Measurements from ENCODE around the gene LRWD1. TPM values are rescaled to one million over a fixed set of nuclear protein-coding genes. Genes with fewer than 3 reads are reported as not detected.
A peak's percentile ranks its signal among the peaks of the same experiment; 100 is the strongest.

Gene LRWD1
- total RNA-seq, 2 experiments from 2014 or later: 39.1 to 68.2 TPM

GRCh38 chr7:102456327-102456726 is 8.5 kb upstream of the LRWD1 start:
- TF ChIP-seq EZH2phosphoT487 (IDR thresholded peaks at IDR 0.05; ENCODE audit: borderline replicate concordance, low read depth, low read length) (no peak), CTCF (conservative IDR thresholded peaks at IDR 0.05; ENCODE audit: low read length) (no peak)
- Histone ChIP-seq H3K9me3 (ENCODE audit: low read length) (no peaks in the 10 kb centered on the region), H4K20me1 (ENCODE audit: insufficient read depth, low read length) (no peaks in the 10 kb centered on the region), H3K4me3 (ENCODE audit: low read depth, low read length, poor library complexity, severe bottlenecking) (no peak overlapping the region), H3K36me3 (ENCODE audit: insufficient read depth, low read length) (peaks cover 49% of the 10 kb centered on the region), H3K27ac (ENCODE audit: low read depth, low read length, poor library complexity, severe bottlenecking) (no peak overlapping the region), H3K79me2 (ENCODE audit: insufficient read depth, low read depth, low read length) (no peaks in the 10 kb centered on the region), H2AFZ (ENCODE audit: low read length) (no peak overlapping the region), H3K9me2 (ENCODE audit: insufficient read depth, low read length) (no peaks in the 10 kb centered on the region), H3K4me2 (ENCODE audit: low read length) (no peak overlapping the region), H3K4me1 (ENCODE audit: insufficient read depth, low read length, poor library complexity, severe bottlenecking) (peaks cover 6% of the 10 kb centered on the region)
- CTCF ChIA-PET (ENCODE audit: unreplicated experiment): no interaction called here
- BruUV-seq (replicated peaks): TSS peak; percentile 66
- intact Hi-C loops (cut with micrococcal nuclease; ENCODE audit: unreplicated experiment): no loop called here
- POLR2A ChIA-PET: interaction anchor here (0.6 kb wide), 1 partner anchor 10 kb away, joined by 3 read pairs; no protein-coding TSS in a partner anchor
- DNase-seq (ENCODE audit: low spot score): no peak

DNA sequence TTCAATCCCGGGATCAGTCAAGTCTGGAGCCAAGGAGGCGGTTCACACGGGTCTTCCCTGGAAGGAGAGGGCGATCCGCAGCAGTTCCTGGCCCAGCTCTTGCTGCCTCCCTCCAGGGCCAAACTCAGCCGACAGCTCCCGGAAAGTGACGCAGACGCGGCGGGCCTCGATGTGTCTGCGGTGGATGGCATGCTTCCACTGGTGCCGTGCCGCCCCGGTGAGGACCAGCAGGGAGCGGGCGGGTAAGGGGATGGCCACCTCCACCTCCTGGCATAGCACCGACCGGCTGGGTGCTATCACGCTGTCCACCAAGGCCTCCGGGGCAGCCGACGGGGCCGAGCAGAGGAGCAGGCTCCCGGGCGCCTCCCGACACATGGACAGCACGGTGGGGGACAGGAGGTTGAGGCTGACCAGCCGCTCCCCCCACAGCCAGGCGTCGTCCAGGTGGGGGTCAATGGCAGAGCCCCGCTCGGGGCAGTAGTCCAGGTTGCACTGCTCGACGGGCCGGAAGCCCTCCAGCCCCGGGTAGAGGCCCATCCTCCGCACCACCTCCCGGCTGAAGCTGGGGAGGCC is 7.3 kb upstream of the LRWD1 start:
- Histone ChIP-seq H2AFZ (ENCODE audit: low read length) (no peak overlapping the region), H3K27ac (ENCODE audit: low read depth, low read length, poor library complexity, severe bottlenecking) (no peak overlapping the region), H3K9me3 (ENCODE audit: low read length) (no peaks in the 10 kb centered on the region), H3K79me2 (ENCODE audit: insufficient read depth, low read depth, low read length) (no peaks in the 10 kb centered on the region), H3K36me3 (ENCODE audit: insufficient read depth, low read length) (peaks cover 42% of the 10 kb centered on the region), H4K20me1 (ENCODE audit: insufficient read depth, low read length) (no peaks in the 10 kb centered on the region), H3K9me2 (ENCODE audit: insufficient read depth, low read length) (no peaks in the 10 kb centered on the region), H3K4me2 (ENCODE audit: low read length) (no peak overlapping the region), H3K4me3 (ENCODE audit: low read depth, low read length, poor library complexity, severe bottlenecking) (no peak overlapping the region), H3K4me1 (ENCODE audit: insufficient read depth, low read length, poor library complexity, severe bottlenecking) (no peaks in the 10 kb centered on the region)
- intact Hi-C loops (cut with micrococcal nuclease; ENCODE audit: unreplicated experiment): no loop called here
- DNase-seq (ENCODE audit: low spot score): no peak
- ChIA-PET POLR2A (no interaction called here), CTCF (ENCODE audit: unreplicated experiment) (no interaction called here)
- no peak for TF ChIP-seq EZH2phosphoT487 (IDR thresholded peaks at IDR 0.05; ENCODE audit: borderline replicate concordance, low read depth, low read length)
- no peak for TF ChIP-seq CTCF (conservative IDR thresholded peaks at IDR 0.05; ENCODE audit: low read length)
- no TSS peak for BruUV-seq (replicated peaks)

DNA sequence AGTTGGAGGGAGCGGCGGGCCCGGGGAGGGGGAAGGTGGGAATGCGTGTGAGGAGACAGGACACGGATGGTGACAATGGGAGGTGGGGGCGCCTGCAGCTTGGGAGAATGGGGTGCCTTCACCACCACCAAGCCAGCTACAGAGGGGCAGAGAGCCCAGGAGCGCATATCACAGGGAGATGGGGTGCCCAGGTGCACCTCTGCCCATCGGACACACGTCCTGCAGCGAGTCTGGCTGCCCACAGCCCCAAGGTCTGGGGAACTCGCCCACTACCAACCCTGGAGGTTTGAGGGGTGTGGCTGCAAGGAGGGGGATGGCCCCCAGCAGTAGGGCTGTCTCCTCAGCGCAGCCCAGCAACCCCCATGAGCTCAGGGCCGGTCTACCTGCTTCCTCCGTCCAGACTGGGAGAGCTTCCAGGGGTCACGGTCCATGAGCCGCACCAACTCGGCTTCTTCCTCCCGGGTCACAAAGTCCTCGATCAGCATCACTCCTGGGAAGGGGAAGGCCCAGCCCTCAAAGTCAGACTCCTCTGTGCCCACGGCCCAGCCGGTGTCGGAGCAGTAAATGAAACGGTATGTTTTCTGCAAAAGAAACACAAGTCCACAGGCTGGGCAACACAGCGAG is 5.5 kb upstream of the LRWD1 start:
- no peak overlapping the region for H2AFZ ChIP-seq (ENCODE audit: low read length)
- intact Hi-C loops (cut with micrococcal nuclease; ENCODE audit: unreplicated experiment): no loop called here

More for the DNA sequence above, 5.5 kb upstream of the LRWD1 start:
- POLR2A ChIA-PET: interaction anchor here (0.7 to 1.5 kb wide), 3 partner anchors 27 to 899 kb away, joined by 4 to 5 read pairs (median 5); no protein-coding TSS in a partner anchor
- H3K4me3 ChIP-seq (ENCODE audit: low read depth, low read length, poor library complexity, severe bottlenecking): no peak overlapping the region
- H4K20me1 ChIP-seq (ENCODE audit: insufficient read depth, low read length): no peaks in the 10 kb centered on the region
- BruUV-seq (replicated peaks): no TSS peak
- peaks cover 11% of the 10 kb centered on the region; the same call in 1 of the 2 replicates for H3K79me2 ChIP-seq (ENCODE audit: insufficient read depth, low read depth, low read length)
- H3K27ac ChIP-seq (ENCODE audit: low read depth, low read length, poor library complexity, severe bottlenecking): no peak overlapping the region
- TF ChIP-seq CTCF (conservative IDR thresholded peaks at IDR 0.05; ENCODE audit: low read length) (no peak), EZH2phosphoT487 (IDR thresholded peaks at IDR 0.05; ENCODE audit: borderline replicate concordance, low read depth, low read length) (no peak)
- H3K9me2 ChIP-seq (ENCODE audit: insufficient read depth, low read length): no peaks in the 10 kb centered on the region
- H3K9me3 ChIP-seq (ENCODE audit: low read length): no peaks in the 10 kb centered on the region
- peaks cover 39% of the 10 kb centered on the region for H3K36me3 ChIP-seq (ENCODE audit: insufficient read depth, low read length)
- CTCF ChIA-PET (ENCODE audit: unreplicated experiment): no interaction called here
- H3K4me2 ChIP-seq (ENCODE audit: low read length): no peak overlapping the region
- H3K4me1 ChIP-seq (ENCODE audit: insufficient read depth, low read length, poor library complexity, severe bottlenecking): peaks cover 7% of the 10 kb centered on the region
- DNase-seq (ENCODE audit: low spot score): no peak
